Activated effector memory CD4-positive, alpha-beta T cell treated with anti-CD3 and anti-CD28 coated beads, Interleukin-2, amount 50 U/mL, for 16 hours (primary cell): ENCODE measurements around the gene IQCF6.
"Not testable (repeated sequence)": the region's sequence is repeated elsewhere in the genome, so short reads cannot be mapped to it uniquely, and the experiment has no call there.

ENCODE experiments used
- DNase-seq: peaks from one replicate; pipeline ENCODE4 v3.0.0-alpha.2; 2020

IQCF6 gene

GRCh38 chr3:51779137-51779536, at the start of gene IQCF6:
TSS of gene IQCF6 (minus strand) at chr3:51779237. CDS start at chr3:51779224, 13 bp downstream.
- DNase-seq = no peak

GRCh38 chr3:51828297-51828696, 49.3 kb upstream of the IQCF6 start:
- no peak for DNase-seq

- no peak for DNase-seq
Measured at GRCh38 chr3:51819709-51820406, 40.8 kb upstream of the IQCF6 start.

GRCh38 chr3:51819151-51819550, 40.1 kb upstream of the IQCF6 start:
- DNase-seq = no peak

GRCh38 chr3:51817375-51817774, 38.3 kb upstream of the IQCF6 start:
- DNase-seq = no peak

GRCh38 chr3:51816723-51817122, 37.7 kb upstream of the IQCF6 start:
- no peak for DNase-seq

- DNase-seq = no peak
Measured at GRCh38 chr3:51815614-51816013, 36.6 kb upstream of the IQCF6 start.

GRCh38 chr3:51814034-51814433, 35.0 kb upstream of the IQCF6 start:
- DNase-seq = no peak

GRCh38 chr3:51813539-51813938, 34.5 kb upstream of the IQCF6 start:
- no peak for DNase-seq

- DNase-seq = no peak
Measured at GRCh38 chr3:51808934-51809333, 29.9 kb upstream of the IQCF6 start.

- no peak for DNase-seq
Measured at GRCh38 chr3:51802106-51802703, 23.2 kb upstream of the IQCF6 start.

GRCh38 chr3:51800750-51801125, 21.7 kb upstream of the IQCF6 start:
- no peak for DNase-seq

GRCh38 chr3:51799879-51800749, 21.1 kb upstream of the IQCF6 start:
- no peak for DNase-seq

GRCh38 chr3:51798411-51798963, 19.4 kb upstream of the IQCF6 start:
- DNase-seq = no peak

GRCh38 chr3:51796854-51797253, 17.8 kb upstream of the IQCF6 start:
- no peak for DNase-seq

- no peak for DNase-seq
Measured at GRCh38 chr3:51794206-51794605, 15.2 kb upstream of the IQCF6 start.

GRCh38 chr3:51792206-51792605, 13.2 kb upstream of the IQCF6 start:
- DNase-seq = no peak

GRCh38 chr3:51789437-51789836, 10.4 kb upstream of the IQCF6 start:
- DNase-seq = no peak

- DNase-seq = not testable (repeated sequence)
Measured at GRCh38 chr3:51787576-51787975, 8.5 kb upstream of the IQCF6 start.

- no peak for DNase-seq
Measured at GRCh38 chr3:51786267-51786666, 7.2 kb upstream of the IQCF6 start.

- no peak for DNase-seq
Measured at GRCh38 chr3:51778554-51778953, 483 bp downstream of the IQCF6 start.

- no peak for DNase-seq
Measured at GRCh38 chr3:51777985-51778384, 1.1 kb downstream of the IQCF6 start.

GRCh38 chr3:51773529-51774056, 5.4 kb downstream of the IQCF6 start:
- DNase-seq = no peak
